HG03108 (cell line): ENCODE measurements around the gene XYLB.

ENCODE experiments used
- ATAC-seq: cut with Tn5 transposase; IDR thresholded peaks from one replicate; pipeline ENCODE4 v1.9.1; 2021; ENCODE audit warnings: moderate library complexity; ENCODE audit not compliant: unreplicated experiment

The XYLB gene

DNA sequence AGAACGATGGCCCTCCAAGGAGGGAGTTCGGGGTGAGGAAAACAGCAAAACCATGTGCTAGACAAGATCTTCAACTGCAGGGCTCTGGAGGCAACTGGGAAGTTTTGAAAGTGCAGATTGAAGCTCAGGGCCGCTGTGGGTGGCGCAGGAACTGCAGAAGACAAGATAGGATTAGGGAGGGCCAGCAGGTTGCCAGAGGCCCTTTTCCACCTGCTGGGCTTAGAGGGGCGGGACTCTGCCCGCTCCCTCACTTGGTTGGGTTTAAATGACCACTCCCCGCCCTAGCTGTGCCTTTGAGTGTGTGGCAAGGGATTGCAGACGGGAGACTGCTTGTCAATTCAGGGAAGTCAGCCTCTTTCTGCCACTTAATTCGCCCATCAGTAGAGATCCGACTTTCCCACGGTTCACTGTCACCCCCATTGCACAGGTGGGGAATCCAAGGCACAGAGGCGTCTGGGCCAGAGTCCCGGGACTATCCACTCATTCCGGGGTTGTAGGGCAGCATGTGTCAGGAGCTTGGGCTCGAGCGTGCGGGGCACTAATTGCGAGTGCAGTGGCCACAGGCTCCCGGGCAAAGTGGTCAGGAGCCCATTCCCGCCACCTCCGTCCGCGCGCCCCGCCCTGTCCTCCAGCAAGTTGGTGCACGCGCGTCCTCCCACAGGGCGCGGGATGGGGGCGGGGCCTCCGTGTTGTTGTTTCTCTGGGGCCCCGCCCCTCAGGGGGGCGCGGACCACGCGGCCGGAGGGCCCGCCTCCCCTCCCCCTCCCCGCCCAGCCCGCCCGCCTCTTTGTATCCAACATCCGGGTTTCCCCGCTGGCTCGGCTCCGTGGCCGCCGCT lies 106.7 kb downstream of the XYLB start, which contains the start of gene ACVR2B:
ACVR2B (plus strand) TSS at position 816 of the 838 bp plus-strand sequence. CDS start 433 bp downstream, outside the sequence.
- peak; percentile 53 for ATAC-seq

DNA sequence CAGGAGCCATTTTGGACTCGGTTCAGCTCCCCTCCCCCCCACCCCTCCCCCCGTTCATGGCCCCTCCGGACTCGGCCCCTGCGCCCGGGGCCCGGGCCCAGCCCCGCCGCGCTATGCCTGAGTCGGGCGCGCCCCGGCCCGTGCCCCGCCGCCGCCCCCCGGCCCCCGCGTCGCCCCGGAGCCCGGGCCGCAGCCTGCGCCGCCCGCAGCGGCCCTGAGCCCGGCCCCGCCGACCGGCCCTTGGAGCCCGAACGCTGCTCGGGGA lies 107.3 kb downstream of the XYLB start:
- peak; percentile 13 for ATAC-seq

DNA sequence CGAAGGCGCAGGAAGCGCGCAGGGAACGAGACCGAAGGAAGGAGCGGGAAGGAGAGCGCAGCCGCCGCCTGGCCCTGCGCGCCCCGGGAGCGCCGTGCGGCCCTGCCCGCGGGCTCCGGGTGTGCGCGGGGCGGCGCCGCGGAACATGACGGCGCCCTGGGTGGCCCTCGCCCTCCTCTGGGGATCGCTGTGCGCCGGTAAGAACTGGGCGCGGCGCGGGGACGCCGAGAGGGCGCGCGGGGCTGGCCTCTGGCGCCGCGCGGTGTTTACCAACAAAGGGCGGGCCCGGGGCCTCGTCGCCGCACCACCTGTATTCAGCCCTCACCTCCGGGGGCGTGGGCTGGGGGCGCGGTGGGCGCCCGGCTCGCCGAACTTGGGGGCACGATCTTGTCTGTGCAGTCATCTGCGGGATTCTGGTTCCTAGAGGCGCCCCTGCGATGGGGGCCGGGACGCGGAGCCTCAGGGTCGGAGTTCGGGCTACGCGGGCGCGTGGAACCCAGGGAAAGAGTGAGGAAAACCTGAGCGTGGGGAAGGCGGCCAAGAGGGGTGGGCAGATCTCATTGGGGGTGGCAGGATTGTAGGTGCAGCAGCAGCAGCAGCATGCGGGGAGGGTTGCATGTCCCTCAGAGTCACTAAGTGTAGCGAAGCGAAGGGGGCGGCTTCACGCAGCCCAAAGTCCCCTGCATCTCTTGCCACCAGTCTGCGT lies 107.7 kb downstream of the XYLB start:
- peak; percentile 29 for ATAC-seq

DNA sequence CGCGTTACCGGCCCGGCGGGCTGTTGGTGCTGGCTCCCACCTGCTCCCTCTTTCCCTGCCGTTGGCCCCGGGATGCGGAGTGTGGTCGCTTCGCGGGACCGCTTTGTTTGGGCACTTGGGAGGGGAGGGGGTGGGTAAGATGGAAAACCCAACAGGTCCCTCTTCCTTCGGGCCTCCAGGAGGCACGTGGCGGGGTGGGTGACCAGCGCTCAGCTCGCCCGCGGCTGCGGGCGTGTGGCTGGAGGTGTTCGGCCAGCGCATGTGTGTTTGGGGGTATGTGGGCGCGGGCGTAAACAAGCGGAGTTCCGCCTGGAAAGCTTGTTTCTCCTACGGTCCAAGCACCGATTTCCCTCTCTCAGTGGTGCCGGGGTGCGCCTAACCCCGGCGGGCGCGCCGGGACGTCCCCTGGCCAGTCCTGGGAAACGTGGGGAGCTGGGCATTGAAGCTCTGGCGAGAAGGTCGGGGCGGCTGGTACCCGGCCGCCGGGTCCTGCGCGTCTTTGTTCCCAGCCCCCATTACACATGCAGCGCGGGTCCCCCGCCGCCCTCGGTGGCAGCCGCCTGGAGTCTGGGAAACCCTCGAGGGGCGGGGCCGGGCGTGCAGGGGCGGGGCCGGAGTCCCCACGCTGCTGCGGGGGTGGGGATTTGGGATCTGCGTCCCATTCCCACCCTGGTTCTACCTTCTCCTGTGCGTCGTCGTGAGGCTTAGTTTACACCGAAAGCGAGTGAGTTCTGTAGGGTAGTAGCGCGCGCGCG lies 108.5 kb downstream of the XYLB start:
- ATAC-seq = no peak

DNA sequence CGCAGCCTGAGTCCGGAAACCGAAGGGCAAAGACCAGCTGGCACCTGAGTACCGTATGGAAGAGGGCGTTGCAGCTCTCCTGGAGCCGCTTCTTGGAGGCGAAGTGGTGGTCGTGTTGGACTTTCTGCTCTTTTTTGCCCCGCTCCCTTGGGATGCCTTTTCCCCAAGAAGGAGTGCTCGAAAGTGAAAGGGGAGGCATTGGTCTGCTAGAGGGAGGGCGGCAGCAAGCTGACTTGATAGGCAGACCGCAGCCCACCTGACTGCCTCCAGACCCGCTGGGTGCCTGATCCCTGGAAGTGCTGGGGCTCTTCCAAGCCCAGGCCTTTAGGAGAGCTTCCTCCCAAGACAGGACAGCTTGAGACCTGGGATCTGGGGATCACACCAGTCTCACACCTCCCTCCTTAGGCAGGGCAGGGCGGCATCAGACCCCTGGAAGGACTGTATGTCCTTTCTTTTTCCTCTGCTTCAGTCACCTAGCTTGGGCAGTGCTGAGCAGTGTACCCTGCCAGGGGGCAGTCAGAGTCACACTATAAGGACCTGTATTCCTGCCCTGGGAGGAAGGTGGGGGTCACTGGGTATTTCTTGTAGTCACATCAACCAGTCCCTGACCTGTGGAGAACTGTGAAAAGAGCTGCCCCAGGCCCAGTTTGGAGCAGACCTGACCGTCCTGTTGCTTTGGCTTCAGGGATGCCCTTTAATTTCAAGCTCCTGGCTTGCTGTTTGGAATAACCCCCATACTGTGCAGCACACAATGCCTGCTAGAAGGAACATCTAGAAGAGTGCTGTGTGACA lies 109.2 kb downstream of the XYLB start:
- no peak for ATAC-seq

DNA sequence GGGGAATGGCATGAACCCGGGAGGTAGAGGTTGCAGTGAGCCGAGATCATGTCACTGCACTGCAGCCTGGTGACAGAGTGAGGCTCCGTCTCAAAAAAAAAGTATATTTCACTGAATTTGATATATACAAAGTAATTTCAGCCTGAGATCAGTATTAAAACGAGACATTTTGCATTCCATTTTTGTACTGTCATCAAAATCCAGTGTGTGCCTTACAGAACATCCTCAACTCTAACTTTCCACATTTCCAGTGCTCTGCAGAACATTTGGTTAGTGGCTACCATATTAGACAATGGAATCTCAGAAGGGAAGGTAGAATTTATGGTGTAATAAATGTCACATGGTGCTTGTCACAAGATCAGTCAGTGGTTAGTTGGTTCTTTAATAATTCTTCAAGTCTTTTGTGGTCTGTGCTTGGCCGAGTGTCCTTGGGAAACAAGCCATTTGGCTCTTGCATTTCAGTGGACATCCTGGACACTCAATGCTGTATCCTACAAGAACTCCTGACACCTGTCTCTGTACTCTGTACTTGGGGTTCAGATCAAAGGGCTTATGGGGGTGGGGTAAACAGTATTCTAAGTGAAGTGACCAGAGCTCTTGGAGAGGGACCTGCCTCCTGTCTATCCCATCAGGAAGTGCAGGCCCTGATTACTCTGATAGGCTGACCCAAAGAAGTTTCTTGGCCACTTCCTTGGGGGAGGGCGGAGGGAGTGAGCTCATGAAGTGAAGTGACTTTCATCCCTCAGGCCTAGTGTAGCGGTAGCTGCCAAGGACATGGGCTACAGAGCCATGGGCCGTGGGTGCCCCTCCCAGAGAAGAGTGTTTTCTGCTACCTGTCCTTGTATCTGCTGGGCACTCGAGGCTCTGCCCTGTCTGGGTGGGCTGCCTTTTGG lies 110.8 kb downstream of the XYLB start:
- no peak for ATAC-seq

DNA sequence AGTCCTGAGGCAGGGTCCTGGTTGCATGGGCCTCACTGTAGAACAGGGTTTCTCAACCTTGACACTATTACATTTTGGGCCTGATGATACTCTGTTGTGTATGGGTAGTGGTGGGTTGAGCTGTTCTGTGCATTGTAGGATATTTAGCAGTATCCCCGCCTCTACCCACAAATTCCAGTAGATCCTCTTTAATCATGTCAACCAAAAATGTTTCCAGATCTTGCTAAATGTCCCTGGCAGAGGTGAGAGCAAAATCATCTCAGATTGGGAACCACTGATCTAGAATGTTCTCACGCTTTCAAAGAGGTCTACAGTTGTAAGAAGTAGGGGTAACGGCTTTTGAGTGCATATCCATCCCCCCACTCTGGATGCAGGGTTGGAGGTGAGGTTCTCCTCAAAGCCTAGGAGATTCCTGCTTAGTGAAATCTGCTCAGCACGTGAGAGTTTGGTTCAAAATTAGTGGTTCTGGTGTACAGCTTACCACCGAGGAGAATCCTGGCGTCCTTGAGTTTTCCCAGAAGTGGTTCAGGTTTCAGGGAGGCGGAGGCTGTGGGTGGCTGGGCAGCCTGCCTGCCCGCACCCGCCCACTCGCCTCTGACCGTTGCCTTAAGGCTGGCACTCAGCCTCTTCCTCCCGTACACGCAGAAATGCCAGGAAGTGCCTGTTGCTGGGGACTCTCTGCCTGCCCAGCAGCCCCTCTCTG lies 112.4 kb downstream of the XYLB start:
- no peak for ATAC-seq

DNA sequence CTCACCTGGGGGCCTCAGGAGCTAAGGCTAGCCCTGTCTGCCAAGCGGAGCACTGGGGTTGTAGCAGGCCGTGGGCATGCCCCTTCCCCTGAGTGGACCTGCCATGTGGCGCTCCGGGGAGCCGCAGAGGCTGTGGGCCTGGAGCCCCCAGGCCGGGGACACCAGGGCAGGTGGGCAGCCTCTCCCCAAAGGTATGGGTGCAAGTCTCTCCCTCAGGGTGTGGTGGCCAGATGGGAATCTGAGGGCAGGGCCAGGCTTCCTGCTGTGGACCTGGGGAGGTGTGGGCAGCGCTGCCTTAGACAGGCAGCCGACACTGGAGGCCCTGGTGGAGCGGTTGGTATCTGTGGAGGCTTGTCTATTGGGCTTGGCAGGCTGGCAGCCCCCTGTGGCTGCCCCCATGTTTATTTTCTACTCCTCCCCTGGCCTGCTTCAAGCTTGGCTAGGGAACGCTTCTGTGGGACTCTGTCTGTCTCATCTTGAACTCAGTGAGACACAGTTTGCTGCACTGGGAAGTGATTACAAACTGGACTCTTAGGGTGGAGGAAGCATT lies 113.0 kb downstream of the XYLB start:
- ATAC-seq = no peak

DNA sequence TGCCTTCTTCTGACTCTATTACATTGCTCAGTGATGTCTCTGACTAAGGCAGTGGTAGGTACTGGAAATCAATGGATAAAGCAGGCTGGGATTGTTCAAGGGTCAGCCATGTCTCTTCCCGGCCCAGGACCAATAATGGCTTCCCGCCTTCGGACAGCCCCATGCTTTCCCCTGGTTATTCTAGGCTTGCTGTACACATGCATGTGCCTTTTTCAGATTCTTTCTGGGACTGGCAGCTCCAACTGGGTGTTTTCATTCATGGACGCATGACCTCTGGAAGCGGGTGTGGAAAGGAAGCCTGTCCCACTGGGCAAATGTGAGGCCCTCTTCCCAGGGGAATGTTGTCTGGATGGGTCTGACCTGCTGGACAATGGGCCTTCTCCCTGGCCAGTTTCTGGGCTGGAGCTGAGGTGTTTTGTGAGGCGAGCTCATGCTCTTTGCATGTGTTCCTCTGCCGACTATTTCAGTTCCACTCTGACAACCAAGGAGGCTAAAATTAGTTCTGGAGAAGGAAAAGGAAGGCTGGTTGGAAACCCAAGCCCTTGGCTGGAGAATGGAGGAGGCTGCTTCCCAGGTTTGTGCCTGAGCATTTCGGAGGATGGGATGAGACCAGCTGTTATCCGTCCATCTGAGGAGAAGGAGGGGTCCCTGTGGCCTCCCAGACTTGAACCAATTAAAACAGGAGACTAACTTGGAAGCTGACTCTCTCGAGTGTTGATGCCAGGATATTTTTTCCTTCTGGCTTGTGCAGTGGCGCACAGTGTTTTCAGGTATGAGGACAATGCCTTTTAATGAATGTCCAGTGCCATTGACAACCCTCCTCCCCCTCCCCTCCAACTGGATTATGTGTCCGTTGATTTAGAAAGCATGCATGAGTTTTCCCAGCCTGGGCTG lies 114.0 kb downstream of the XYLB start:
- ATAC-seq = no peak
